ENCODE results near the gene ZDHHC3.

The ZDHHC3 gene

GRCh38 chr3:44976002-44976815 is at the start of gene ZDHHC3, which contains the start of gene EXOSC7:
TSS of gene ZDHHC3 (minus strand) at chr3:44976174. CDS start at chr3:44959436, 16,738 bp downstream.
TSS of gene EXOSC7 (plus strand) at chr3:44976244. CDS start at chr3:44976278, 34 bp downstream.
- Histone ChIP-seq H3K4me1 (ENCODE audit: insufficient read depth, low read length, severe bottlenecking) (peaks cover 46% of the 10 kb centered on the region), H3K36me3 (ENCODE audit: insufficient read depth, low read length) (peaks cover 11% of the 10 kb centered on the region; the same call in 1 of the 2 replicates), H3K9me2 (ENCODE audit: low read depth, low read length) (no peaks in the 10 kb centered on the region), H3K4me2 (ENCODE audit: low read length) (peak within 1 kb of the TSS; percentile 100), H4K20me1 (ENCODE audit: insufficient read depth, low read length) (no peaks in the 10 kb centered on the region), H3K79me2 (ENCODE audit: insufficient read depth, low read length) (peaks cover 67% of the 10 kb centered on the region), H2AFZ (ENCODE audit: low read length) (0 out of 2 replicates have a peak within 1 kb of the TSS, but pooled peaks have one; percentile 13), H3K27ac (ENCODE audit: low read depth, low read length, poor library complexity, severe bottlenecking) (peak within 1 kb of the TSS; percentile 38), H3K9ac (ENCODE audit: low read length) (peak within 1 kb of the TSS; percentile 94), H3K27me3 (ENCODE audit: insufficient read depth, low read length) (no peaks in the 10 kb centered on the region), H3K4me3 (ENCODE audit: low read depth, low read length, poor library complexity, severe bottlenecking) (peak within 1 kb of the TSS; percentile 95), H3F3A (ENCODE audit: insufficient read depth, low read length) (no peaks in the 10 kb centered on the region), H3K9me3 (ENCODE audit: low read length) (no peaks in the 10 kb centered on the region)
- TF ChIP-seq CTCF (IDR thresholded peaks at IDR 0.05; ENCODE audit: low read length) = no peak
- TF ChIP-seq EZH2 (IDR thresholded peaks at IDR 0.05; ENCODE audit: borderline replicate concordance, low read length) = no peak

- H3K9ac ChIP-seq (ENCODE audit: low read length) = no peak overlapping the region
- TF ChIP-seq CTCF (IDR thresholded peaks at IDR 0.05; ENCODE audit: low read length) = no peak
- TF ChIP-seq EZH2 (IDR thresholded peaks at IDR 0.05; ENCODE audit: borderline replicate concordance, low read length) = no peak
- no peak overlapping the region for H3K27ac ChIP-seq (ENCODE audit: low read depth, low read length, poor library complexity, severe bottlenecking)
- no peaks in the 10 kb centered on the region for H3K4me1 ChIP-seq (ENCODE audit: insufficient read depth, low read length, severe bottlenecking)
- H3K79me2 ChIP-seq (ENCODE audit: insufficient read depth, low read length) = no peaks in the 10 kb centered on the region
- no peaks in the 10 kb centered on the region for H4K20me1 ChIP-seq (ENCODE audit: insufficient read depth, low read length)
- no peaks in the 10 kb centered on the region for H3F3A ChIP-seq (ENCODE audit: insufficient read depth, low read length)
- no peak overlapping the region for H3K4me3 ChIP-seq (ENCODE audit: low read depth, low read length, poor library complexity, severe bottlenecking)
- H3K27me3 ChIP-seq (ENCODE audit: insufficient read depth, low read length) = no peaks in the 10 kb centered on the region
- no peak overlapping the region for H3K4me2 ChIP-seq (ENCODE audit: low read length)
- H3K9me2 ChIP-seq (ENCODE audit: low read depth, low read length) = no peaks in the 10 kb centered on the region
- H3K36me3 ChIP-seq (ENCODE audit: insufficient read depth, low read length) = no peaks in the 10 kb centered on the region
- no peak overlapping the region for H2AFZ ChIP-seq (ENCODE audit: low read length)
- H3K9me3 ChIP-seq (ENCODE audit: low read length) = no peaks in the 10 kb centered on the region
These were observed 48.7 kb upstream of the ZDHHC3 start for GRCh38 chr3:45024542-45025255.

GRCh38 chr3:45023675-45024074 is 47.7 kb upstream of the ZDHHC3 start:
- Histone ChIP-seq H3K36me3 (ENCODE audit: insufficient read depth, low read length) (no peaks in the 10 kb centered on the region), H3K9me2 (ENCODE audit: low read depth, low read length) (no peaks in the 10 kb centered on the region), H3K79me2 (ENCODE audit: insufficient read depth, low read length) (no peaks in the 10 kb centered on the region), H4K20me1 (ENCODE audit: insufficient read depth, low read length) (no peaks in the 10 kb centered on the region), H3K4me2 (ENCODE audit: low read length) (no peak overlapping the region), H3K9ac (ENCODE audit: low read length) (no peak overlapping the region), H3K27ac (ENCODE audit: low read depth, low read length, poor library complexity, severe bottlenecking) (no peak overlapping the region), H3K27me3 (ENCODE audit: insufficient read depth, low read length) (no peaks in the 10 kb centered on the region), H2AFZ (ENCODE audit: low read length) (no peak overlapping the region), H3F3A (ENCODE audit: insufficient read depth, low read length) (no peaks in the 10 kb centered on the region), H3K9me3 (ENCODE audit: low read length) (no peaks in the 10 kb centered on the region), H3K4me3 (ENCODE audit: low read depth, low read length, poor library complexity, severe bottlenecking) (no peak overlapping the region), H3K4me1 (ENCODE audit: insufficient read depth, low read length, severe bottlenecking) (no peaks in the 10 kb centered on the region)
- TF ChIP-seq EZH2 (IDR thresholded peaks at IDR 0.05; ENCODE audit: borderline replicate concordance, low read length) (no peak), CTCF (IDR thresholded peaks at IDR 0.05; ENCODE audit: low read length) (no peak)

Measured in OCI-LY1 (cell line).